C4-2B (cell line): ENCODE data around the gene LMO3.

Experiments used
- ZFX ChIP-seq: fragments of 450-650 bp; IDR thresholded peaks from 2 replicates; pipeline ENCODE4 v1.6.1; 2017
- TF ChIP-seq, protein P1 (sequence below): fragments of 450-650 bp; conservative IDR thresholded peaks from 2 replicates; pipeline ENCODE4 v1.5.1; 2017; ENCODE audit warnings: mild to moderate bottlenecking

DNA sequence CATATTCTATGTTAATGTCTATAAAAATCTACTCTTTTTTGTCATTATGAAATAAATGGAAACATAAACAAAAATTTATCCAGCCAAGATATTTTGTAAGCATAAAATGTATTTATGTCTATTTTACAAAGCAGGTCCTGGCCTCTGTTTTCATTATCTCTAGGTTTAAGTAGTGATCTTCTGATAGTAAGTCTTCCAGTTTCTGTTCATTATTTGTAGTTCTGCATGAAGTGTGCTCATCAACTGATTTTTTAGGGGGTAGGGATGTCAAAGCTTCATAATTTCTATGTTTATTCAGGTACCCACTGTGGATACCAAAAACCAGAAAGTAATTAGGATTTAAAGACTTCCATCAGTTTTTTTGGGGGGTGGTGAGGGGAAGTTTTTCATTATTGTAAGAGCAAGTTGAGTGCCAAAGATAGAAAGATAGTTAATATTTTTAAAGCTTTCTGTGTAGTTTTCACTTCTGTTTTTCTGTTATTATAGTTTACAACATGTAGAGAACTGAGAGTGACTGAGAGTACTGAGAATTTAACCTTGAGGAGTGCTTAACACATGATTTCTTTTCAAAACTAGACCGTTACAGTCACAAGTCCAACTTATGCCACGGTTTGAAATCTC lies 30.6 kb upstream of the LMO3 start:
- TF ChIP-seq, protein P1, sequence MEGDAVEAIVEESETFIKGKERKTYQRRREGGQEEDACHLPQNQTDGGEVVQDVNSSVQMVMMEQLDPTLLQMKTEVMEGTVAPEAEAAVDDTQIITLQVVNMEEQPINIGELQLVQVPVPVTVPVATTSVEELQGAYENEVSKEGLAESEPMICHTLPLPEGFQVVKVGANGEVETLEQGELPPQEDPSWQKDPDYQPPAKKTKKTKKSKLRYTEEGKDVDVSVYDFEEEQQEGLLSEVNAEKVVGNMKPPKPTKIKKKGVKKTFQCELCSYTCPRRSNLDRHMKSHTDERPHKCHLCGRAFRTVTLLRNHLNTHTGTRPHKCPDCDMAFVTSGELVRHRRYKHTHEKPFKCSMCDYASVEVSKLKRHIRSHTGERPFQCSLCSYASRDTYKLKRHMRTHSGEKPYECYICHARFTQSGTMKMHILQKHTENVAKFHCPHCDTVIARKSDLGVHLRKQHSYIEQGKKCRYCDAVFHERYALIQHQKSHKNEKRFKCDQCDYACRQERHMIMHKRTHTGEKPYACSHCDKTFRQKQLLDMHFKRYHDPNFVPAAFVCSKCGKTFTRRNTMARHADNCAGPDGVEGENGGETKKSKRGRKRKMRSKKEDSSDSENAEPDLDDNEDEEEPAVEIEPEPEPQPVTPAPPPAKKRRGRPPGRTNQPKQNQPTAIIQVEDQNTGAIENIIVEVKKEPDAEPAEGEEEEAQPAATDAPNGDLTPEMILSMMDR: no peak
- TF ChIP-seq ZFX: no peak
